Liver (tissue), 3 donors: ENCODE measurements around the gene TNMD.

Experiments used
- ATF3 ChIP-seq: IDR thresholded peaks from 2 replicates; pipeline ENCODE4 v1.6.1; 2016; ENCODE audit warnings: antibody characterized with exemption
- CTCF ChIP-seq: fragments of 150-350 bp; IDR thresholded peaks from 2 replicates; pipeline ENCODE4 v1.5.1; 2017; ENCODE audit warnings: improper control_type of control experiment, low read depth, low read length; ENCODE audit not compliant: missing input control
- EGR1 ChIP-seq, 2 donors: IDR thresholded peaks; 2 replicates each; pipeline ENCODE4 v1.6.1; 2016 to 2018; ENCODE audit warnings: antibody characterized with exemption in 2 of 2, low read depth in 2 of 2
- FOXA2 ChIP-seq: IDR thresholded peaks from 2 replicates; pipeline ENCODE4 v1.6.1; 2016; ENCODE audit warnings: antibody characterized with exemption
- GABPA ChIP-seq, 2 donors: IDR thresholded peaks in 1 of 2; conservative IDR thresholded peaks in 1 of 2; 2 replicates each; pipeline ENCODE4 v1.6.1; 2016; ENCODE audit warnings: antibody characterized with exemption in 2 of 2, mild to moderate bottlenecking in 1 of 2, moderate library complexity in 1 of 2
- HNF4A ChIP-seq, 2 donors: conservative IDR thresholded peaks; 2 replicates each; pipeline ENCODE4 v1.6.1; 2016; ENCODE audit warnings: antibody characterized with exemption in 2 of 2, mild to moderate bottlenecking in 2 of 2
- JUND ChIP-seq, 2 donors: IDR thresholded peaks; 2 replicates each; pipeline ENCODE4 v1.6.1; 2016; ENCODE audit warnings: antibody characterized with exemption in 2 of 2
- MAX ChIP-seq: IDR thresholded peaks from 2 replicates; pipeline ENCODE4 v1.6.1; 2016; ENCODE audit warnings: antibody characterized with exemption
- REST ChIP-seq: IDR thresholded peaks from 2 replicates; pipeline ENCODE4 v1.6.1; 2016; ENCODE audit warnings: antibody characterized with exemption, mild to moderate bottlenecking
- SP1 ChIP-seq: IDR thresholded peaks from 2 replicates; pipeline ENCODE4 v1.6.1; 2018; ENCODE audit warnings: antibody characterized with exemption, mild to moderate bottlenecking
- TAF1 ChIP-seq: conservative IDR thresholded peaks from 2 replicates; pipeline ENCODE4 v1.6.1; 2016; ENCODE audit warnings: antibody characterized with exemption, mild to moderate bottlenecking
- YY1 ChIP-seq: IDR thresholded peaks from 2 replicates; pipeline ENCODE4 v1.6.1; 2016; ENCODE audit warnings: antibody characterized with exemption, mild to moderate bottlenecking
- donor health status: healthy.
- donor health status: healthy.

- TF ChIP-seq CTCF (no peak), REST (no peak), JUND (IDR thresholded peaks at IDR 0.05) (no peak), FOXA2 (no peak), YY1 (no peak), SP1 (no peak), HNF4A (conservative IDR thresholded peaks at IDR 0.05) (no peak), MAX (no peak), EGR1 (IDR thresholded peaks at IDR 0.05; ENCODE audit: low read depth in 2 of 2) (no peak), TAF1 (no peak), ATF3 (no peak), GABPA (IDR thresholded peaks at IDR 0.05 in 1 of 2, conservative IDR thresholded peaks at IDR 0.05 in 1 of 2) (no peak)
Measured at GRCh38 chrX:100642290-100642689, 57.6 kb downstream of the TNMD start.
